HL-60 (cell line): ENCODE measurements around the gene DHRS12.

Experiments used
- DNase-seq, 2 experiments: peaks; one replicate each; pipeline ENCODE4 v3.0.0-alpha.2; 2010 to 2020; ENCODE audit warnings: low read depth in 1 of 2, low spot score in 1 of 2
- H3K27ac ChIP-seq: fragments of 250-450 bp; sonication (Bioruptor Pico); replicated peaks from 2 replicates; pipeline ENCODE4 v1.5.1; 2020; ENCODE audit warnings: mild to moderate bottlenecking, moderate library complexity
- H3K27me3 ChIP-seq: fragments of 250-450 bp; sonication (Bioruptor Pico); 2 replicates; pipeline ENCODE4 v1.5.1; 2021; ENCODE audit warnings: mild to moderate bottlenecking, moderate library complexity; ENCODE audit not compliant: insufficient read depth, poor library complexity, severe bottlenecking
- H3K4me3 ChIP-seq: replicated peaks from 2 replicates; pipeline ENCODE4 v1.5.1; 2011; ENCODE audit warnings: mild to moderate bottlenecking, control low read depth, low read length; ENCODE audit not compliant: insufficient read depth
- CTCF ChIP-seq: IDR thresholded peaks from one replicate; pipeline ENCODE4 v1.5.1; 2011; ENCODE audit warnings: low read length, control low read depth, inconsistent platforms; ENCODE audit not compliant: insufficient read depth
- GABPA ChIP-seq: IDR thresholded peaks from 2 replicates; pipeline ENCODE4 v1.6.1; 2012; ENCODE audit warnings: low read depth
- POLR2AphosphoS5 ChIP-seq: IDR thresholded peaks from 2 replicates; pipeline ENCODE4 v1.6.1; 2012; ENCODE audit warnings: low read depth
- REST ChIP-seq: IDR thresholded peaks from 2 replicates; pipeline ENCODE4 v1.6.1; 2012; ENCODE audit warnings: low read depth; ENCODE audit not compliant: insufficient replicate concordance
- SPI1 ChIP-seq: IDR thresholded peaks from 2 replicates; pipeline ENCODE4 v1.6.1; 2012; ENCODE audit warnings: low read depth, mild to moderate bottlenecking, borderline replicate concordance

The DHRS12 gene

GRCh38 chr13:51819544-51819943, 15.6 kb upstream of the DHRS12 start:
- TF ChIP-seq SPI1: no peak
- no peak for TF ChIP-seq POLR2AphosphoS5
- TF ChIP-seq CTCF: no peak
- TF ChIP-seq REST: no peak
- TF ChIP-seq GABPA: no peak
- Histone ChIP-seq H3K27ac (no peak overlapping the region), H3K27me3 (no peaks in the 10 kb centered on the region), H3K4me3 (no peak overlapping the region)
- DNase-seq: no peak

- H3K27me3 ChIP-seq: no peaks in the 10 kb centered on the region
- no peak for DNase-seq
- TF ChIP-seq CTCF: no peak
- no peak for TF ChIP-seq GABPA
- no peak for TF ChIP-seq POLR2AphosphoS5
- no peak for TF ChIP-seq REST
- TF ChIP-seq SPI1: no peak
- no peak overlapping the region for H3K27ac ChIP-seq
- no peak overlapping the region for H3K4me3 ChIP-seq
These were observed 15.0 kb upstream of the DHRS12 start for GRCh38 chr13:51818781-51819511.

GRCh38 chr13:51818276-51818675, 14.3 kb upstream of the DHRS12 start:
- no peaks in the 10 kb centered on the region for H3K27me3 ChIP-seq
- no peak overlapping the region for H3K4me3 ChIP-seq
- TF ChIP-seq SPI1 (no peak), CTCF (no peak), REST (no peak), POLR2AphosphoS5 (no peak), GABPA (no peak)
- no peak overlapping the region for H3K27ac ChIP-seq
- DNase-seq: no peak
